ENCODE data around the gene PKD1L1.

DNA sequence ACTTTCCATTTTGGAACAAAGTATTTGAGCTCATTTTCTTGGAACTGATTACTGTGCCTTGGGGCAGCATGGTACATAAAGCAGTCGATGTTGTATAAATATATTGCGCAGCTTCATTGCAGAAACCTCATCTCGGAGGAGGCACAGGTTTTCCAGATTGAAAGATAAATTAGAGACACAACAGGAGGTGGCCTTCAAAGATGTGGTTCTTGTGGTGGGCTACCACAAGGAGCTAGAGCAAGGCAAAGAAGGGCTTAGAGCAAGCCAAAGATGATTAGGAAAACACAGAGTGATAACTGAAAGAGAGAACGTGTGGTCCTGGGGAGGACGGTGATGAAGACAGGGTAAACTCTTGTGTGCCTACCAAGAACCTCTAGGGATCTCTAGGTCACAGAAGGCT lies 197.2 kb downstream of the PKD1L1 start:
- TF ChIP-seq, protein P1, sequence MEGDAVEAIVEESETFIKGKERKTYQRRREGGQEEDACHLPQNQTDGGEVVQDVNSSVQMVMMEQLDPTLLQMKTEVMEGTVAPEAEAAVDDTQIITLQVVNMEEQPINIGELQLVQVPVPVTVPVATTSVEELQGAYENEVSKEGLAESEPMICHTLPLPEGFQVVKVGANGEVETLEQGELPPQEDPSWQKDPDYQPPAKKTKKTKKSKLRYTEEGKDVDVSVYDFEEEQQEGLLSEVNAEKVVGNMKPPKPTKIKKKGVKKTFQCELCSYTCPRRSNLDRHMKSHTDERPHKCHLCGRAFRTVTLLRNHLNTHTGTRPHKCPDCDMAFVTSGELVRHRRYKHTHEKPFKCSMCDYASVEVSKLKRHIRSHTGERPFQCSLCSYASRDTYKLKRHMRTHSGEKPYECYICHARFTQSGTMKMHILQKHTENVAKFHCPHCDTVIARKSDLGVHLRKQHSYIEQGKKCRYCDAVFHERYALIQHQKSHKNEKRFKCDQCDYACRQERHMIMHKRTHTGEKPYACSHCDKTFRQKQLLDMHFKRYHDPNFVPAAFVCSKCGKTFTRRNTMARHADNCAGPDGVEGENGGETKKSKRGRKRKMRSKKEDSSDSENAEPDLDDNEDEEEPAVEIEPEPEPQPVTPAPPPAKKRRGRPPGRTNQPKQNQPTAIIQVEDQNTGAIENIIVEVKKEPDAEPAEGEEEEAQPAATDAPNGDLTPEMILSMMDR (optimal IDR thresholded peaks at IDR 0.05 in 1 of 3, IDR thresholded peaks at IDR 0.05 in 1 of 3, conservative IDR thresholded peaks at IDR 0.05 in 1 of 3; ENCODE audit: extremely low read depth in 1 of 3, insufficient read depth in 2 of 3, low read length in 3 of 3) = no peak
- no peak for TF ChIP-seq EZH2 (IDR thresholded peaks at IDR 0.05; ENCODE audit: low read length)
